ENCODE results near the gene PPP1R14C.

PPP1R14C gene

DNA sequence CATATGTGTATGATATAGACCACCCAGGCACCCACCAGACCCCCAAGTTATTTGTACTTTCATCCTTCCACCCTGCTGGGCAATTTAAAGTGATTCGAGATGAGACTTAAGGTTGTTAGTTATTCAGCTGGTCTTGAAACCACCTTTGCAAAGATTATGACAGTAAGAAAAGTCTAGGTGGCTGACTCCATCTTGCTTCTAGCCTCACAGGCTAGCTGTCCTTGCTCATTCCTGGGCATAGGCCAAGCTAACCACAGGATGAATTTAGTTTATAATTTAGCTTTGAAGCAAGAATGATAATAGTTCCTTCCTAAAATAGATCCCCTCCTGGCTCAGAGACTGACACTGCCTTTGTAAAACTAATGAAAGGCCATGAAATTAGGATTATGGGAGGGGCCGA is 154.0 kb downstream of the PPP1R14C start:
- no peak for DNase-seq (ENCODE audit: low spot score)

DNA sequence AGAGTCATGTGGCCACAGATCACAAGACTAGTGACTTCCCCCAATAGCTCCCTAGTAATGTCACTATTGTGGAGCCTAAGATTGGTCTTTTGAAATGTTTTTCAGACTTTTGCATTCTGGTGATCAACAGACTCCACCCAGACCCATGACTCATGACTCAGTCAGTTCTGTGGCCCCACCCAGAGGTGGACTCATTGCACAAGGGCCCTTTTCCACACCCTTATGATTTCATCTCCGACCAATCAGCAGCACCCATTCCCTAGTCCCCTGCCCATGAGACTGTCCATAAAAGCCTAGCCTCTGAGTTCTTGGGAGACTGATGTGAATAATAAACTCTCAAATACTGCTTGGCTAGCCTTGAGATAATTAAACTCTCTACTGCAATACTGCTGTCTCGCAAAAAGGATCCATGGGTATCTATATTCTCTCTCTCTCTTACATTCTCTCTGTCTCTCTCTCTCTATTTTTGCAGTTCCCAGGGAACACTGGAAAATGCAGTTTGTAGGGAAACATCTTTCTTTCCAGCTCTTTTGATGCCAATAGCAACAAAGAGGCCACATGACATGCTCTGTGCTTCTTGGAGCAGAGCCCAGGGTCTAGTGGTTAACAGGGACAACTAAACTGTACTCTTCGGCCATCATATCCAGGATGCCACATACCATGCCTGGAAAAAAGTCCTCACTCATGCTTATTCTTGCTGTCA is 154.6 kb downstream of the PPP1R14C start:
- no peak for DNase-seq (ENCODE audit: low spot score)

DNA sequence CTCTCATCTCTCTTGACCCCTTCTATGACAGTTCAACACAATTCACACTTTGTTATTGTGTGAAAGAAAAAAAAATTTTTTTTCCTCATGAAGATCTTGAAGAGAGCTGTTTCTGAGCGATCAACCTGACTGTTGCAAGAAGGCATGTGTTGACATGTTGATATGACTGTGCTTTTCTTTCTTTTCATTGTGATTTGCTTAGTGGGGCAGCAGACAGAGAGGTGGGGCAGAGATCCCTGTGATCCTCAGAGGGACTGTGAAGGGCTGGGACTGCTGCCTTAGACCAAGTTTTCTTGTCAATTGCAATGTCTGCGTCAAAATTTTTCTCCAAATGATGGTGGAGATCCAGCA is 155.2 kb downstream of the PPP1R14C start:
- DNase-seq (ENCODE audit: low spot score), result no peak

DNA sequence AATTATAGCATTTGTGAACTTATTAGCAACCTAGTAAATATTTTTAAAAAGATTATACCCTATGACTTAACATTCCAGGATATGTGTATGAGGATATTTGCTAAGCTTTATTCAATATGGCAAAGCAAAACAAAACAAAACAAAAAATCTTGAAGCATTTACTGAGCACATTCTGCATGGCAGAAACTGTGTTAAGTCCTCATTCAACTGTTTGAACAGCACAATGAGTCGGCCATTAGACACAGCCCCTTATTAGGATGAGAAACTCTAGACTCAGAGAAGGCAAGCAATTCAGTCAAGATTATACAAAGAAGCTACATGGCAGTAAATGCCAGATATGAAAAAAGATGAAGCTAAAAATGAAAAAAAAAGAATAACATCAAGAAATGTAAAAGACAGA is 155.8 kb downstream of the PPP1R14C start:
- DNase-seq (ENCODE audit: low spot score), result no peak

Data from GM03348 (cell line).